Smooth muscle cell (in vitro differentiated cells): ENCODE results near the gene CIBAR2. TPM values are rescaled to one million over a fixed set of nuclear protein-coding genes. Genes with fewer than 3 reads are reported as not detected.

Source experiments
- DNase-seq: peaks from one replicate; lab custom pipeline; 2025; ENCODE audit not compliant: unreplicated experiment; lab: John Stamatoyannopoulos, UW
- H2AFZ ChIP-seq: fragments of 200-600 bp; sonication (generic); 2 replicates; pipeline ENCODE4 v1.6.0; 2016; ENCODE audit warnings: antibody characterized with exemption, low read depth, mild to moderate bottlenecking
- H3F3A ChIP-seq: fragments of 200-600 bp; sonication (generic); 2 replicates; pipeline ENCODE4 v1.6.0; 2017; ENCODE audit warnings: antibody characterized with exemption, low read depth
- H3K27ac ChIP-seq: fragments of 200-600 bp; sonication (generic); 2 replicates; pipeline ENCODE4 v1.5.1; 2016; ENCODE audit warnings: low read depth, mild to moderate bottlenecking
- H3K27me3 ChIP-seq: fragments of 200-600 bp; sonication (generic); 2 replicates; pipeline ENCODE4 v1.6.1; 2016; ENCODE audit warnings: low read depth, mild to moderate bottlenecking
- H3K36me3 ChIP-seq: fragments of 200-600 bp; sonication (generic); 2 replicates; pipeline ENCODE4 v1.5.1; 2016; ENCODE audit warnings: low read depth
- H3K4me1 ChIP-seq: fragments of 200-600 bp; sonication (generic); 2 replicates; pipeline ENCODE4 v1.5.1; 2016; ENCODE audit warnings: low read depth
- H3K4me2 ChIP-seq: fragments of 200-600 bp; sonication (generic); 2 replicates; pipeline ENCODE4 v1.6.0; 2016; ENCODE audit warnings: mild to moderate bottlenecking
- H3K4me3 ChIP-seq: fragments of 200-600 bp; sonication (generic); 2 replicates; pipeline ENCODE4 v1.5.1; 2016; ENCODE audit warnings: mild to moderate bottlenecking
- H3K79me2 ChIP-seq: fragments of 200-600 bp; sonication (generic); 2 replicates; pipeline ENCODE4 v1.6.0; 2016; ENCODE audit warnings: low read depth, mild to moderate bottlenecking
- H3K9ac ChIP-seq: fragments of 200-600 bp; sonication (generic); 2 replicates; pipeline ENCODE4 v1.6.0; 2016; ENCODE audit warnings: low read depth
- H3K9me3 ChIP-seq: fragments of 200-600 bp; sonication (generic); replicated peaks from 2 replicates; pipeline ENCODE4 v1.5.1; 2016; ENCODE audit warnings: low read depth
- H4K20me1 ChIP-seq: fragments of 200-600 bp; sonication (generic); 2 replicates; pipeline ENCODE4 v1.6.0; 2016; ENCODE audit warnings: low read depth
- WGBS: methylation state at CpG from one replicate; pipeline ENCODE4 v1.1.7; 2016; ENCODE audit warnings: low lambda C conversion rate; 5-methylcytosine and 5-hydroxymethylcytosine counted together
- polyA plus RNA-seq: library from polyadenylated mRNA; unstranded; fragments of >200 nt; fragmentation: Nextera tagmentation; extraction: Ambion mirVana; gene quantifications from 2 replicates; pipeline ENCODE4 v1.2.1, GENCODE V29; 2016
- total RNA-seq: library from RNA; depleted of rRNA; stranded (reverse); fragments of >200 nt; gene quantifications from 2 replicates; pipeline ENCODE4 v1.2.3, GENCODE V29; 2014
- TF ChIP-seq, protein P1 (sequence below): fragments of 200-600 bp; sonication (generic); IDR thresholded peaks from 2 replicates; pipeline ENCODE4 v1.5.1; 2017; ENCODE audit warnings: borderline replicate concordance, mild to moderate bottlenecking, antibody characterized with exemption; ENCODE audit not compliant: insufficient read depth, poor library complexity, severe bottlenecking

The CIBAR2 gene
- total and polyA plus RNA-seq, 2 experiments from 2014 or later = not detected

- peaks cover 41% of the 10 kb centered on the region for H4K20me1 ChIP-seq
Measured at GRCh38 chr16:85061566-85061965, 50.7 kb downstream of the CIBAR2 start.

DNA sequence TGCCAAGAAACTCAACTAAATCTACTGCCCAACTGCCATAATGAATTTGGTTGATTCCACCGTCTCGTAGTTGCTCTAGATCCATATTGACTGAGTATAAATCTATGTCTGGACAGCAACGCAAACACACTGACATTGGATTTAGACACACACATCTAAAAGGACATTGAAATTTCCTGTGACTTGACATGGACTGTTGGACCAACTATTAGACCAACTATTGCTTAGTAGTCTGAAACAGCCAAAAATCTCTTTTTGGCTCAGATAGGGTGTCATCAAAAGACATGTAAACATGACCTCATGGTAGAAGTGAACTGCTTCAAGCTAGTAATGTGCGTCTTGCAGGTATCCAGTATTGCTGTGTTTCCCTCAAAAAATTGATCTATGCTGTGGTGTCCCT, 53.4 kb downstream of the CIBAR2 start:
- 97% methylated on average over 4 of the region's 4 CpGs for WGBS
- H3K27me3 ChIP-seq = no peaks in the 10 kb centered on the region
- no peaks in the 10 kb centered on the region for H3F3A ChIP-seq
- H4K20me1 ChIP-seq = peaks cover 55% of the 10 kb centered on the region
- DNase-seq = no peak
- no peak overlapping the region for H3K4me3 ChIP-seq
- H2AFZ ChIP-seq = no peak overlapping the region
- no peaks in the 10 kb centered on the region for H3K79me2 ChIP-seq
- peaks cover 7% of the 10 kb centered on the region for H3K4me1 ChIP-seq
- no peak overlapping the region for H3K27ac ChIP-seq
- H3K9ac ChIP-seq = no peak overlapping the region
- H3K4me2 ChIP-seq = no peak overlapping the region
- no peaks in the 10 kb centered on the region for H3K36me3 ChIP-seq
- TF ChIP-seq, protein P1, sequence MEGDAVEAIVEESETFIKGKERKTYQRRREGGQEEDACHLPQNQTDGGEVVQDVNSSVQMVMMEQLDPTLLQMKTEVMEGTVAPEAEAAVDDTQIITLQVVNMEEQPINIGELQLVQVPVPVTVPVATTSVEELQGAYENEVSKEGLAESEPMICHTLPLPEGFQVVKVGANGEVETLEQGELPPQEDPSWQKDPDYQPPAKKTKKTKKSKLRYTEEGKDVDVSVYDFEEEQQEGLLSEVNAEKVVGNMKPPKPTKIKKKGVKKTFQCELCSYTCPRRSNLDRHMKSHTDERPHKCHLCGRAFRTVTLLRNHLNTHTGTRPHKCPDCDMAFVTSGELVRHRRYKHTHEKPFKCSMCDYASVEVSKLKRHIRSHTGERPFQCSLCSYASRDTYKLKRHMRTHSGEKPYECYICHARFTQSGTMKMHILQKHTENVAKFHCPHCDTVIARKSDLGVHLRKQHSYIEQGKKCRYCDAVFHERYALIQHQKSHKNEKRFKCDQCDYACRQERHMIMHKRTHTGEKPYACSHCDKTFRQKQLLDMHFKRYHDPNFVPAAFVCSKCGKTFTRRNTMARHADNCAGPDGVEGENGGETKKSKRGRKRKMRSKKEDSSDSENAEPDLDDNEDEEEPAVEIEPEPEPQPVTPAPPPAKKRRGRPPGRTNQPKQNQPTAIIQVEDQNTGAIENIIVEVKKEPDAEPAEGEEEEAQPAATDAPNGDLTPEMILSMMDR = no peak
- no peaks in the 10 kb centered on the region for H3K9me3 ChIP-seq

More at GRCh38 chr16:85061566-85061965, 50.7 kb downstream of the CIBAR2 start:
- TF ChIP-seq, protein P1 = no peak
- Histone ChIP-seq H3K4me1 (no peaks in the 10 kb centered on the region), H3F3A (no peaks in the 10 kb centered on the region), H3K27me3 (no peaks in the 10 kb centered on the region), H3K27ac (no peak overlapping the region), H3K4me2 (no peak overlapping the region), H3K9me3 (no peaks in the 10 kb centered on the region), H2AFZ (no peak overlapping the region), H3K9ac (no peak overlapping the region), H3K36me3 (no peaks in the 10 kb centered on the region), H3K4me3 (no peak overlapping the region), H3K79me2 (no peaks in the 10 kb centered on the region)
- DNase-seq = no peak
- 92% methylated on average over 7 of the region's 8 CpGs for WGBS

- Histone ChIP-seq H3K27ac (no peak overlapping the region), H3K27me3 (no peaks in the 10 kb centered on the region), H3F3A (no peaks in the 10 kb centered on the region), H2AFZ (no peak overlapping the region), H3K9ac (no peak overlapping the region), H4K20me1 (peaks cover 61% of the 10 kb centered on the region), H3K36me3 (no peaks in the 10 kb centered on the region), H3K79me2 (no peaks in the 10 kb centered on the region), H3K4me1 (peaks cover 7% of the 10 kb centered on the region), H3K4me3 (no peak overlapping the region), H3K9me3 (no peaks in the 10 kb centered on the region), H3K4me2 (no peak overlapping the region)
- TF ChIP-seq, protein P1 = no peak
- no peak for DNase-seq
- WGBS = 95% methylated on average over 7 of the region's 7 CpGs
Measured at GRCh38 chr16:85057948-85058347, 54.3 kb downstream of the CIBAR2 start.

DNA sequence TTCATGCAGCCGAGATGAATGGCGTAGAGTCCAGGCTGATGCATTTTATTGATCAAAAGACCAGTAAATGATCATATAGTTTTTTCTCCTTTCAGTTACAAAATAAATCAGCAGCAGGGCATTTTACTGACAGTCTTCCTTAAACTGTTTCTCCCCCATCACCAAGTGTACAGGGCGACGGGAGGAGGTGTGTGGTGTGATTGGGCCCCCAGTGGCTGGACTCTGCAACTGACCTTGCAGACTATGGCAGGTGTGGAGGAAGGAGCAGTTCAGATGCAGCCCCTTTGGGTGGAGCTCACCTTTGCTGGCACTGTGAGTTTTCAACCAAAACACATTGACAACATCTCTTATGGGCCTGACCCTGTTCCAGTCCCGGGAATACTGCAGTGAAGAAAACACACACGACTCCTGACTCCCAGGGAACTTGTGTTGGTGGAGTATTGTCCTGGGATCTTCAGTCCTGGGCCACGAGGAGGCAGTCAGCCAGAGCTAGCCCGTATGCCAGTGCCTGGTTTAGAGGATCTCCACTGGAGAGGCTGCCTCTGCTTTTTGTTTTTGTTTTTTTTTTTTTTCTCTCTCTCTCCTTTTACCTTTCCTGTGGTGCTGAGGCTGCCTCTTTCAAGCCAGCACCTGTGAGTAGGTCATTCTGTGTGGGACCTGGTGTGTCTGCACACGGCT, 54.9 kb downstream of the CIBAR2 start:
- Histone ChIP-seq H2AFZ (no peak overlapping the region), H3K9ac (no peak overlapping the region), H3K9me3 (no peaks in the 10 kb centered on the region), H4K20me1 (peaks cover 65% of the 10 kb centered on the region), H3K27ac (no peak overlapping the region), H3K79me2 (no peaks in the 10 kb centered on the region), H3K36me3 (no peaks in the 10 kb centered on the region), H3K4me3 (no peak overlapping the region), H3F3A (no peaks in the 10 kb centered on the region), H3K4me1 (peaks cover 7% of the 10 kb centered on the region), H3K27me3 (no peaks in the 10 kb centered on the region), H3K4me2 (no peak overlapping the region)
- no peak for DNase-seq
- TF ChIP-seq, protein P1 = peak; percentile 6
- 88% methylated on average over 9 of the region's 9 CpGs for WGBS
